ENCODE data around the gene UCK1. TPM values are rescaled to one million over a fixed set of nuclear protein-coding genes. Genes with fewer than 3 reads are reported as not detected.

UCK1 gene
- total and polyA plus RNA-seq, 2 experiments from 2014 or later: 48.8 to 57.1 TPM

- Histone ChIP-seq H3K27me3 (no peaks in the 10 kb centered on the region), H3K36me3 (peaks cover 90% of the 10 kb centered on the region), H3K4me1 (ENCODE audit: low read depth) (no peaks in the 10 kb centered on the region), H3K9me3 (ENCODE audit: low read depth) (no peaks in the 10 kb centered on the region), H3K4me3 (no peak overlapping the region), H3K27ac (no peak overlapping the region)
- DNase-seq (ENCODE audit: low read depth in 1 of 2, low spot score in 1 of 2): no peak
- no peak for TF ChIP-seq CTCF (IDR thresholded peaks at IDR 0.05; ENCODE audit: low read depth, low read length)
Measured at GRCh38 chr9:131485728-131486422, 45.2 kb downstream of the UCK1 start.

DNA sequence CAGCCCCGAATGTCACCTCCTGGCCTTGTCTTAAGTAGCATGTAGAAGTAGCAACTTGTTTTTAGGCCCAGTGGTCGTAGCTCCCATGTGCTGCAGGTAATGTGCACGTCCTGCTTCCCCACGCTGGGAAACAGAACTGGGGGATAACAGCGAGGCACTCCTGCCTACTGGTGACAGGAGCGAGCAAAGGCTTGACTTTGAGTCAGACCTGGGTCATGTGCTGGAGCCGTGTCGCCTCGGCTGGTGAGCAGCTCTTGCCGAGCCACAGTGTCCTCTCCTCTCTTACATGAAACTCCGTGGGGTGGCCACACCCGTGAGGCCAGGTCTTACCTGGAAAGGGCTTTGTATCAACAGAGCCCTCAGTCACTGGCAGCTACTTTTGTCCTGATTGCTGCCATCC, 45.9 kb downstream of the UCK1 start:
- H3K4me3 ChIP-seq: no peak overlapping the region
- no peak for DNase-seq (ENCODE audit: low read depth in 1 of 2, low spot score in 1 of 2)
- peaks cover 90% of the 10 kb centered on the region for H3K36me3 ChIP-seq
- H3K27me3 ChIP-seq: no peaks in the 10 kb centered on the region
- no peak overlapping the region for H3K27ac ChIP-seq
- H3K4me1 ChIP-seq (ENCODE audit: low read depth): no peaks in the 10 kb centered on the region
- H3K9me3 ChIP-seq (ENCODE audit: low read depth): no peaks in the 10 kb centered on the region
- no peak for TF ChIP-seq CTCF (IDR thresholded peaks at IDR 0.05; ENCODE audit: low read depth, low read length)

DNA sequence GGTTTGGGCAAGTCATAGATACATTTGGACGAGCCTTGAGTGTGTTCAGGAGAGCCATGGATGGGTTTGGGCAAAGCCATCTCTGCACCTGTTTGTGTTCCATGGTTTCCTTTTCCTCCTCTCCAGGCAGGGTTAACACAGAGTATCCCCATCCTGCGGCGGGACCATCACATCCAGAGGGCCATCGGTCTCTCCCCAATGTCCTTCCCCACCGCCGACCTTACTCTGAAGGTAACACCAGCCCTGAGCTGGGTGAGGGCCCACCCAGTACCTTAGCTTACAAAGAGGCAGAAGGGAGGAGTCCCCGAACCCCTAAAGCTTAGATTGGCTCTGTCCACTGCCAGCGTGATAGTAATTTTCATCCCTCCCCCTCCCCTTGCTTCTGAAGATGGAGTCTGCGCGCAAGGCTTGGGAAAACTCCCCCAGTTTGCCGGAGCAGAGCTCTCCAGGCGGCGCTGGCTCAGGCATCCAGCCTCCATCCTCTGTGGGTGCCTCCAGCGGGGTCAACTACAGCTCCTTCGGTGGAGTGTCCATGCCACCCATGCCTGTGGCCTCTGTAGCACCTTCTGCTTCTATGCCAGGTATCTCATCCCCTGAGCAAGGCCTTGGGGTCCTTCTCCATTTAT, 46.4 kb downstream of the UCK1 start:
- Histone ChIP-seq H3K27me3 (no peaks in the 10 kb centered on the region), H3K27ac (no peak overlapping the region), H3K9me3 (ENCODE audit: low read depth) (no peaks in the 10 kb centered on the region), H3K36me3 (peaks cover 90% of the 10 kb centered on the region), H3K4me1 (ENCODE audit: low read depth) (no peaks in the 10 kb centered on the region), H3K4me3 (no peak overlapping the region)
- DNase-seq (ENCODE audit: low read depth in 1 of 2, low spot score in 1 of 2): no peak
- no peak for TF ChIP-seq CTCF (IDR thresholded peaks at IDR 0.05; ENCODE audit: low read depth, low read length)

DNA sequence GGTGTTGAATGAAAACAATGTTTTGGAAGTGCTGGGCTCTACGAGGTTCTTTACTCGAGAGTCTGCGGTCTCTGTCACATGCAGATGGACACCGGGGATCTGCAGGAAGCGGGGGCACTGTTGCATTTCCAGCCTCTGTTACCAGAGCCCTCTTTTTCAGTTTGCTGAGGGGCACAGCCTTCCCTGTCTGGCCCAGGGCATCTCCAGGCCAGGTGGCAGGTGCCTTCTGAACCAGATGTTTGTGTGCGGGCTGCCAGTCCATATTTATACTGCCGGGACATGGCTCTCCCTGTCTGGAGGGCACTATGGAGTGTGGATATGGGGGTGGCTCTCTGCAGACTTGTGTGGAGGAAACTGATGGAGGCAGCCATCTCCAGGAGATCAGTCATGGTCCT, 47.0 kb downstream of the UCK1 start:
- Histone ChIP-seq H3K4me1 (ENCODE audit: low read depth) (no peaks in the 10 kb centered on the region), H3K4me3 (no peak overlapping the region), H3K9me3 (ENCODE audit: low read depth) (no peaks in the 10 kb centered on the region), H3K36me3 (peaks cover 92% of the 10 kb centered on the region), H3K27me3 (no peaks in the 10 kb centered on the region), H3K27ac (no peak overlapping the region)
- DNase-seq (ENCODE audit: low read depth in 1 of 2, low spot score in 1 of 2): no peak
- TF ChIP-seq CTCF (IDR thresholded peaks at IDR 0.05; ENCODE audit: low read depth, low read length): no peak

GRCh38 chr9:131483319-131484050, 47.6 kb downstream of the UCK1 start:
- Histone ChIP-seq H3K27ac (no peak overlapping the region), H3K36me3 (peaks cover 94% of the 10 kb centered on the region), H3K9me3 (ENCODE audit: low read depth) (no peaks in the 10 kb centered on the region), H3K4me1 (ENCODE audit: low read depth) (no peaks in the 10 kb centered on the region), H3K27me3 (no peaks in the 10 kb centered on the region), H3K4me3 (no peak overlapping the region)
- DNase-seq (ENCODE audit: low read depth in 1 of 2, low spot score in 1 of 2): no peak
- no peak for TF ChIP-seq CTCF (IDR thresholded peaks at IDR 0.05; ENCODE audit: low read depth, low read length)
